Stomach (tissue), 9 donors: ENCODE data around the gene HGD. TPM values are rescaled to one million over a fixed set of nuclear protein-coding genes. Genes with fewer than 3 reads are reported as not detected.
A peak's percentile ranks its signal among the peaks of the same experiment; 100 is the strongest.
"Not testable (repeated sequence)": the region's sequence is repeated elsewhere in the genome, so short reads cannot be mapped to it uniquely, and the experiment has no call there.

Source experiments
- DNase-seq, 2 donors: peaks; one replicate each; pipeline versions ENCODE4 v3.0.0 to v3.0.0-alpha.2; 2013 to 2019
- H3K27ac ChIP-seq, 5 donors: fragments of 200-600 bp in 4 of 5; sonication (generic) in 4 of 5; one replicate each; pipeline ENCODE4 v1.5.1; 2013 to 2019; ENCODE audit warnings: mild to moderate bottlenecking in 1 of 5, moderate library complexity in 1 of 5
- H3K27me3 ChIP-seq, 3 donors: fragments of 200-600 bp; sonication (generic); one replicate each; pipeline ENCODE4 v1.5.1; 2017 to 2019; ENCODE audit warnings: mixed run types in 1 of 3
- H3K36me3 ChIP-seq, 4 donors: fragments of 200-600 bp; sonication (generic); 1 replicate in 3 of 4; 2 replicates in 1 of 4; pipeline ENCODE4 v1.5.1; 2016 to 2019
- H3K4me1 ChIP-seq, 4 donors: fragments of 200-600 bp; sonication (generic); one replicate each; pipeline ENCODE4 v1.5.1; 2016 to 2019
- H3K4me3 ChIP-seq, 4 donors: fragments of 200-600 bp; sonication (generic) in 3 of 4; one replicate each; pipeline ENCODE4 v1.5.1; 2016 to 2019; ENCODE audit warnings: mild to moderate bottlenecking in 1 of 4
- H3K9me3 ChIP-seq, 4 donors: fragments of 200-600 bp; sonication (generic); one replicate each; pipeline ENCODE4 v1.5.1; 2016 to 2019
- CTCF ChIP-seq, 7 experiments: fragments of 450-650 bp in 4 of 7; fragments of 200-600 bp in 3 of 7; sonication (generic) in 3 of 7; IDR thresholded peaks; one replicate each; pipeline ENCODE4 v1.5.1; 2016 to 2019; ENCODE audit warnings: antibody characterized with exemption in 7 of 7, control low read depth in 2 of 7, mild to moderate bottlenecking in 1 of 7
- EP300 ChIP-seq: sonication (generic); formaldehyde crosslinking; IDR thresholded peaks from one replicate; pipeline ENCODE4 v1.6.1; 2017; ENCODE audit warnings: antibody characterized with exemption
- POLR2A ChIP-seq, 4 donors: fragments of 450-650 bp; IDR thresholded peaks; one replicate each; pipeline ENCODE4 v1.6.1; 2016; ENCODE audit warnings: antibody characterized with exemption in 4 of 4, control low read depth in 2 of 4, mild to moderate bottlenecking in 1 of 4, moderate library complexity in 1 of 4
- POLR2AphosphoS5 ChIP-seq, 3 donors: sonication (generic); formaldehyde crosslinking; IDR thresholded peaks; one replicate each; pipeline ENCODE4 v1.6.1; 2016; ENCODE audit warnings: antibody characterized with exemption in 3 of 3
- WGBS, 5 donors: extraction: QIAGEN DNeasy Blood & Tissue Kit in 3 of 5; methylation state at CpG; one replicate each; pipeline versions ENCODE4 v1.1.5 to v1.1.7; 2013 to 2018; 5-methylcytosine and 5-hydroxymethylcytosine counted together
- intact Hi-C: fragments of 100-400 bp; cut with DNase I; formaldehyde crosslinking; loops from one replicate; pipeline ENCODE4 v1.15.1; 2023; ENCODE audit warnings: low total_unique reads
- polyA plus RNA-seq, 3 donors: library from polyadenylated mRNA; stranded (reverse); fragments of 200-250 nt; gene quantifications; one replicate each; pipeline ENCODE4 v1.2.3, GENCODE V29; 2013
- total RNA-seq, 5 donors: library from RNA; depleted of rRNA; stranded (reverse); fragments of >200 nt; gene quantifications; one replicate each; pipeline versions ENCODE4 v1.1.0 to v1.2.3, GENCODE V29; 2014 to 2016
- donor health status: healthy with polysubstance abuse.
- donor health status: Bipolar disorder and iron deficiency.
- donor health status: healthy.

Gene HGD
- total and polyA plus RNA-seq, 8 donors, result 6.3 to 66.5 (median 16.2) TPM

- Histone ChIP-seq H3K4me1 (peaks cover 0 to 13% (median 6%) of the 10 kb centered on the region in 4 donors), H3K27ac (peak overlapping the region in 4 of 5 donors; percentile 52 to 76 (median 67)), H3K4me3 (peak overlapping the region; percentile 37 to 51 (median 48))
- peak in 1 of 7 experiments; percentile 18 for TF ChIP-seq CTCF (IDR thresholded peaks at IDR 0.05)
- peak; percentile 16 to 48 (median 32) for TF ChIP-seq POLR2AphosphoS5 (IDR thresholded peaks at IDR 0.05)
- 27 to 65% (median 29%) methylated on average over 18 to 20 of the region's 20 CpGs for WGBS, 5 donors
- H3K9me3 ChIP-seq, H3K36me3 ChIP-seq, H3K27me3 ChIP-seq, intact Hi-C loops: not testable (repeated sequence)
- DNase-seq, result peak; percentile 61 to 86
These were observed 37.3 kb upstream of the HGD start for GRCh38 chr3:120719167-120719834.

- H3K4me3 ChIP-seq, result no peak overlapping the region
- no peaks in the 10 kb centered on the region for H3K9me3 ChIP-seq
- DNase-seq, result no peak
- intact Hi-C loops, result no loop called here
- H3K36me3 ChIP-seq, result peaks cover 0 to 17% (median 14%) of the 10 kb centered on the region in 4 donors
- no peak overlapping the region for H3K27ac ChIP-seq
- no peaks in the 10 kb centered on the region for H3K27me3 ChIP-seq
- TF ChIP-seq CTCF (IDR thresholded peaks at IDR 0.05) (no peak), POLR2AphosphoS5 (IDR thresholded peaks at IDR 0.05) (no peak), EP300 (no peak), POLR2A (IDR thresholded peaks at IDR 0.05) (no peak)
- no peaks in the 10 kb centered on the region for H3K4me1 ChIP-seq
These were observed 31.2 kb upstream of the HGD start for GRCh38 chr3:120713262-120713661.

GRCh38 chr3:120710369-120710768 lies 28.3 kb upstream of the HGD start:
- Histone ChIP-seq H3K27ac (no peak overlapping the region), H3K4me1 (no peaks in the 10 kb centered on the region), H3K36me3 (peaks cover 0 to 31% (median 18%) of the 10 kb centered on the region in 4 donors), H3K9me3 (no peaks in the 10 kb centered on the region), H3K4me3 (no peak overlapping the region), H3K27me3 (no peaks in the 10 kb centered on the region)
- TF ChIP-seq CTCF (IDR thresholded peaks at IDR 0.05), result no peak
- TF ChIP-seq POLR2A (IDR thresholded peaks at IDR 0.05), result no peak
- no peak for TF ChIP-seq EP300
- no peak for TF ChIP-seq POLR2AphosphoS5 (IDR thresholded peaks at IDR 0.05)
- no peak for DNase-seq
- 86 to 100% (median 95%) methylated on average over 1 of the region's 1 CpG for WGBS, 5 donors
- intact Hi-C loops, result no loop called here

GRCh38 chr3:120708408-120708807 lies 26.4 kb upstream of the HGD start:
- intact Hi-C loops, result no loop called here
- H3K4me3 ChIP-seq, result no peak overlapping the region
- no peaks in the 10 kb centered on the region for H3K4me1 ChIP-seq
- H3K36me3 ChIP-seq, result peaks cover 3 to 50% (median 35%) of the 10 kb centered on the region in 4 donors
- H3K27ac ChIP-seq, result no peak overlapping the region
- H3K9me3 ChIP-seq, result peaks cover 0 to 5% (median 0%) of the 10 kb centered on the region in 4 donors
- H3K27me3 ChIP-seq, result no peaks in the 10 kb centered on the region
- DNase-seq, result no peak
- no peak for TF ChIP-seq POLR2AphosphoS5 (IDR thresholded peaks at IDR 0.05)
- TF ChIP-seq CTCF (IDR thresholded peaks at IDR 0.05), result no peak
- TF ChIP-seq POLR2A (IDR thresholded peaks at IDR 0.05), result no peak
- TF ChIP-seq EP300, result no peak
